ENCODE results near the gene COMMD7. TPM values are rescaled to one million over a fixed set of nuclear protein-coding genes. Genes with fewer than 3 reads are reported as not detected.

COMMD7 gene
- total and polyA plus RNA-seq, 9 of the 15 experiments (the other 6 are each of a cell fraction or from before 2014, with no cell fraction given): 11.9 to 69.1 (median 34.7) TPM

- TF ChIP-seq ZNF277 (CRISPR knock-in tag; IDR thresholded peaks at IDR 0.05; ENCODE audit: borderline replicate concordance): no peak
- TF ChIP-seq KAT2B (IDR thresholded peaks at IDR 0.05; ENCODE audit: low read depth, low read length): no peak
- no peak for TF ChIP-seq RB1 (IDR thresholded peaks at IDR 0.05; ENCODE audit: low read depth)
- no peak for TF ChIP-seq ZNF644 (tag; IDR thresholded peaks at IDR 0.05; ENCODE audit: low read depth)
- TF ChIP-seq ZNF282 (CRISPR knock-in tag; IDR thresholded peaks at IDR 0.05): no peak
- TF ChIP-seq ZNF354B (CRISPR knock-in tag; IDR thresholded peaks at IDR 0.05): no peak
- no peak for TF ChIP-seq POLR2AphosphoS2 (IDR thresholded peaks at IDR 0.05; ENCODE audit: low read length)
- TF ChIP-seq NFE2 (IDR thresholded peaks at IDR 0.05; ENCODE audit: low read depth): no peak
- TF ChIP-seq HINFP (tag; conservative IDR thresholded peaks at IDR 0.05; ENCODE audit: low read depth): no peak
- TF ChIP-seq FOXA3 (CRISPR knock-in tag; conservative IDR thresholded peaks at IDR 0.05 in 1 of 2, IDR thresholded peaks at IDR 0.05 in 1 of 2): no peak
- no peak for TF ChIP-seq FUS (optimal IDR thresholded peaks at IDR 0.05; ENCODE audit: low read depth, low read length)
- no peak for TF ChIP-seq ZNF395 (CRISPR knock-in tag; IDR thresholded peaks at IDR 0.05)
- TF ChIP-seq WHSC1 (IDR thresholded peaks at IDR 0.05; ENCODE audit: low read length): no peak
- TF ChIP-seq ZNF41 (CRISPR knock-in tag; conservative IDR thresholded peaks at IDR 0.05): no peak
- no peak for TF ChIP-seq HSF4 (CRISPR knock-in tag; IDR thresholded peaks at IDR 0.05; ENCODE audit: borderline replicate concordance)
- no peak for TF ChIP-seq FOXK2 (conservative IDR thresholded peaks at IDR 0.05 in 1 of 2, IDR thresholded peaks at IDR 0.05 in 1 of 2; ENCODE audit: low read depth in 2 of 2)
- TF ChIP-seq MEF2A (IDR thresholded peaks at IDR 0.05; ENCODE audit: control insufficient read depth, low read depth, low read length): no peak
- no peak for TF ChIP-seq HMG20B (CRISPR knock-in tag; IDR thresholded peaks at IDR 0.05)
- TF ChIP-seq RBM14 (IDR thresholded peaks at IDR 0.05; ENCODE audit: borderline replicate concordance, insufficient read depth, low read depth, low read length): no peak
- TF ChIP-seq ZNF398 (CRISPR knock-in tag; IDR thresholded peaks at IDR 0.05): no peak
These were observed 57.4 kb downstream of the COMMD7 start (continued) for GRCh38 chr20:32685541-32686529.
